WTC11 (cell line): ENCODE measurements around the gene TMEM82. TPM values are rescaled to one million over a fixed set of nuclear protein-coding genes. Genes with fewer than 3 reads are reported as not detected.

Experiments
- ATAC-seq: fragments of 200-7000 bp; cut with Tn5 transposase; 2 replicates; pipeline ENCODE4 v1.10.0; 2021; ENCODE audit warnings: mild to moderate bottlenecking, moderate library complexity
- CTCF ChIA-PET: fragments of 300-600 bp; sonication (Branson Sonifier 250); formaldehyde crosslinking; loops from one replicate; lab custom pipeline; 2021; ENCODE audit warnings: antibody characterized with exemption; lab: Charles Lee
- POLR2A ChIA-PET: fragments of 350-600 bp; sonication (Branson Sonifier 250); formaldehyde crosslinking; loops from one replicate; lab custom pipeline; 2021; ENCODE audit warnings: antibody characterized with exemption; lab: Charles Lee
- DNase-seq: peaks from one replicate; pipeline ENCODE4 v3.0.0; 2021; ENCODE audit warnings: low spot score
- H3K27ac Mint-ChIP-seq: 2 replicates; pipeline ENCODE4 v1.8.0; 2021; ENCODE audit warnings: mixed read lengths
- H3K27me3 Mint-ChIP-seq: 2 replicates; pipeline ENCODE4 v1.8.0; 2021; ENCODE audit warnings: low read depth, mild to moderate bottlenecking, moderate library complexity, mixed read lengths
- H3K36me3 Mint-ChIP-seq: 2 replicates; pipeline ENCODE4 v1.8.0; 2021; ENCODE audit warnings: mixed read lengths
- H3K4me1 Mint-ChIP-seq: 2 replicates; pipeline ENCODE4 v1.8.0; 2022; ENCODE audit warnings: mixed read lengths
- H3K4me3 Mint-ChIP-seq: 2 replicates; pipeline ENCODE4 v1.8.0; 2021; ENCODE audit warnings: mild to moderate bottlenecking, moderate library complexity, mixed read lengths
- H3K9me3 Mint-ChIP-seq: 2 replicates; pipeline ENCODE4 v1.8.0; 2021; ENCODE audit warnings: mixed read lengths
- ESRRA ChIP-seq: sonication (generic); formaldehyde crosslinking; IDR thresholded peaks from 2 replicates; pipeline ENCODE4 v1.8.1; 2022; ENCODE audit warnings: mild to moderate bottlenecking, missing genetic modification reagents, borderline replicate concordance
- FOXJ3 ChIP-seq: sonication (generic); formaldehyde crosslinking; IDR thresholded peaks from 2 replicates; pipeline ENCODE4 v1.9.0; 2021; ENCODE audit warnings: missing genetic modification reagents, mild to moderate bottlenecking, borderline replicate concordance
- JUN ChIP-seq: sonication (generic); formaldehyde crosslinking; IDR thresholded peaks from 2 replicates; pipeline ENCODE4 v1.8.0; 2023; ENCODE audit warnings: mild to moderate bottlenecking, missing genetic modification reagents
- KAT7 ChIP-seq: sonication (generic); formaldehyde crosslinking; IDR thresholded peaks from 2 replicates; pipeline ENCODE4 v1.8.1; 2023; ENCODE audit warnings: missing genetic modification reagents, mild to moderate bottlenecking, borderline replicate concordance
- MXD4 ChIP-seq: fragments of 250-450 bp; sonication (Bioruptor Pico); IDR thresholded peaks from 2 replicates; pipeline ENCODE4 v1.8.0; 2021; ENCODE audit warnings: mild to moderate bottlenecking, moderate library complexity, borderline replicate concordance
- SMAD4 ChIP-seq: sonication (generic); formaldehyde crosslinking; IDR thresholded peaks from 2 replicates; pipeline ENCODE4 v1.8.0; 2022; ENCODE audit warnings: mild to moderate bottlenecking, missing genetic modification reagents
- TEAD4 ChIP-seq: sonication (generic); formaldehyde crosslinking; IDR thresholded peaks from 2 replicates; pipeline ENCODE4 v1.8.0; 2022; ENCODE audit warnings: mild to moderate bottlenecking, missing genetic modification reagents
- TP53 ChIP-seq: sonication (generic); formaldehyde crosslinking; IDR thresholded peaks from 2 replicates; pipeline ENCODE4 v1.8.1; 2023; ENCODE audit warnings: mild to moderate bottlenecking, missing genetic modification reagents
- ZNF219 ChIP-seq: sonication (generic); formaldehyde crosslinking; IDR thresholded peaks from 2 replicates; pipeline ENCODE4 v1.8.0; 2023; ENCODE audit warnings: missing genetic modification reagents, mild to moderate bottlenecking, borderline replicate concordance
- total RNA-seq: library from RNA; stranded (reverse); gene quantifications from 3 replicates; pipeline ENCODE4 v1.2.3, GENCODE V29; 2021
- TF ChIP-seq, protein P1 (sequence below): sonication (generic); formaldehyde crosslinking; IDR thresholded peaks from 2 replicates; pipeline ENCODE4 v1.8.0; 2022; ENCODE audit warnings: mild to moderate bottlenecking, missing genetic modification reagents
- TF ChIP-seq, protein P2 (sequence below): sonication (generic); formaldehyde crosslinking; IDR thresholded peaks from 2 replicates; pipeline ENCODE4 v1.8.1; 2022; ENCODE audit warnings: low read depth, missing genetic modification reagents, borderline replicate concordance
- TF ChIP-seq, protein P3 (sequence below): sonication (generic); formaldehyde crosslinking; IDR thresholded peaks from 2 replicates; pipeline ENCODE4 v1.8.0; 2022; ENCODE audit warnings: mild to moderate bottlenecking, missing genetic modification reagents
- TF ChIP-seq, protein P4 (sequence below): sonication (generic); formaldehyde crosslinking; IDR thresholded peaks from 2 replicates; pipeline ENCODE4 v1.8.1; 2022; ENCODE audit warnings: low read depth, mild to moderate bottlenecking, moderate library complexity, missing genetic modification reagents, borderline replicate concordance
- TF ChIP-seq, protein P5 (sequence below): fragments of 200-600 bp; IDR thresholded peaks from 2 replicates; pipeline ENCODE4 v1.8.0; 2022; ENCODE audit warnings: antibody characterized with exemption
- TF ChIP-seq, protein P6 (sequence below): sonication (generic); formaldehyde crosslinking; IDR thresholded peaks from 2 replicates; pipeline ENCODE4 v1.8.1; 2023; ENCODE audit warnings: mild to moderate bottlenecking, moderate library complexity, missing genetic modification reagents
- TF ChIP-seq, protein P7 (sequence below): sonication (generic); formaldehyde crosslinking; IDR thresholded peaks from 2 replicates; pipeline ENCODE4 v1.8.1; 2022; ENCODE audit warnings: mild to moderate bottlenecking, missing genetic modification reagents, moderate library complexity, borderline replicate concordance
- TF ChIP-seq, protein P8 (sequence below): sonication (generic); formaldehyde crosslinking; IDR thresholded peaks from 2 replicates; pipeline ENCODE4 v1.8.1; 2023; ENCODE audit warnings: mild to moderate bottlenecking, missing genetic modification reagents, moderate library complexity
- TF ChIP-seq, protein P9 (sequence below): sonication (generic); formaldehyde crosslinking; IDR thresholded peaks from 2 replicates; pipeline ENCODE4 v1.8.0; 2022; ENCODE audit warnings: mild to moderate bottlenecking, missing genetic modification reagents

Gene TMEM82
- total RNA-seq, 1 experiment from 2014 or later = 0.48 TPM

DNA sequence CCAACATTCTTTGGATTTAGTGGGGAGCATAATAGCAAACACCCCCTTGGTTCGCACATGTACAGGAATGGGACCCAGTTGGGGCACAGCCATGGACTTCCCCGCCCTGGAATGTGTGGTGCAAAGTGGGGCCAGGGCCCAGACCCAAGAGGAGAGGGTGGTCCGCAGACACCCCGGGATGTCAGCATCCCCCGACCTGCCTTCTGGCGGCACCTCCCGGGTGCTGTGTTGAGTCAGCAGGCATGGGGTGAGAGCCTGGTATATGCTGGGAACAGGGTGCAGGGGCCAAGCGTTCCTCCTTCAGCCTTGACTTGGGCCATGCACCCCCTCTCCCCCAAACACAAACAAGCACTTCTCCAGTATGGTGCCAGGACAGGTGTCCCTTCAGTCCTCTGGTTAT lies 43.4 kb downstream of the TMEM82 start:
- no peak for DNase-seq
- H3K9me3 Mint-ChIP-seq = no peaks in the 10 kb centered on the region

DNA sequence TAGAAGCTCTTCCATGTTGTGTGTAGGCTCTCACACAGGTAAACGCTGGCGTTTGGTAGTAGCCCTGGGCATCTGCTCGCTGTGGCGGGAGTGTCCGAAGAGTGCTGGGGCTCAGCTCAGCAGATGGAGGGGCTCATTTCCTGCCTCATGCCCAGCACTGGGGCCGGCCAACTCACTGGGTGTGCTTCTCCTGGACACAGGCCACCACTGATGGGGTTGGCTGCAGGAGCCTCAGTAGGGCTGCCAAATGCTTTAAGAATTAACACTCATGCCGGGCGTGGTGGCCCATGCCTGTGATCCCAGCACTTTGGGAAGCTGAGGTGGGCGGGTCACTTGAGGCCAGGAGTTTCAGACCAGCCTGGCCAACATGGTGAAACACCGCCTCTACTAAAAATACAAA lies 44.3 kb downstream of the TMEM82 start:
- TF ChIP-seq, protein P1, sequence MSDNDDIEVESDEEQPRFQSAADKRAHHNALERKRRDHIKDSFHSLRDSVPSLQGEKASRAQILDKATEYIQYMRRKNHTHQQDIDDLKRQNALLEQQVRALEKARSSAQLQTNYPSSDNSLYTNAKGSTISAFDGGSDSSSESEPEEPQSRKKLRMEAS (CRISPR knock-in tag) = 0 out of 2 replicates have a peak, but pooled peaks have one; percentile 16
- no peak for TF ChIP-seq ZNF219 (CRISPR knock-in tag)
- TF ChIP-seq, all 79 proteins: peak for 1
- no peak for DNase-seq
- Mint-ChIP-seq H3K9me3 (no peaks in the 10 kb centered on the region), H3K27me3 (no peaks in the 10 kb centered on the region), H3K27ac (0 out of 2 replicates have a peak overlapping the region, but pooled peaks have one; percentile 33), H3K4me3 (no peak overlapping the region), H3K36me3 (peaks cover 12% of the 10 kb centered on the region), H3K4me1 (no peaks in the 10 kb centered on the region)
- no peak for ATAC-seq
- ChIA-PET CTCF (interaction anchor here (0.6 to 1.3 kb wide), 2 partner anchors 29 to 191 kb away, joined by 3 to 6 read pairs; no protein-coding TSS in a partner anchor), POLR2A (no interaction called here)

More for the DNA sequence above, 43.4 kb downstream of the TMEM82 start:
- no peak for ATAC-seq
- Mint-ChIP-seq H3K27me3 (no peaks in the 10 kb centered on the region), H3K4me1 (no peaks in the 10 kb centered on the region), H3K4me3 (no peak overlapping the region), H3K36me3 (peaks cover 16% of the 10 kb centered on the region), H3K27ac (peak overlapping the region; percentile 33)
- ChIA-PET POLR2A (interaction anchor here (0.7 kb wide), 1 partner anchor 220 kb away, joined by 4 read pairs; no protein-coding TSS in a partner anchor), CTCF (no interaction called here)
- TF ChIP-seq JUN (CRISPR knock-in tag) (no peak), FOXJ3 (CRISPR knock-in tag) (no peak), SMAD4 (no peak)
- TF ChIP-seq, protein P2, sequence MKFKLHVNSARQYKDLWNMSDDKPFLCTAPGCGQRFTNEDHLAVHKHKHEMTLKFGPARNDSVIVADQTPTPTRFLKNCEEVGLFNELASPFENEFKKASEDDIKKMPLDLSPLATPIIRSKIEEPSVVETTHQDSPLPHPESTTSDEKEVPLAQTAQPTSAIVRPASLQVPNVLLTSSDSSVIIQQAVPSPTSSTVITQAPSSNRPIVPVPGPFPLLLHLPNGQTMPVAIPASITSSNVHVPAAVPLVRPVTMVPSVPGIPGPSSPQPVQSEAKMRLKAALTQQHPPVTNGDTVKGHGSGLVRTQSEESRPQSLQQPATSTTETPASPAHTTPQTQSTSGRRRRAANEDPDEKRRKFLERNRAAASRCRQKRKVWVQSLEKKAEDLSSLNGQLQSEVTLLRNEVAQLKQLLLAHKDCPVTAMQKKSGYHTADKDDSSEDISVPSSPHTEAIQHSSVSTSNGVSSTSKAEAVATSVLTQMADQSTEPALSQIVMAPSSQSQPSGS (CRISPR knock-in tag) = no peak
- TF ChIP-seq, protein P3, sequence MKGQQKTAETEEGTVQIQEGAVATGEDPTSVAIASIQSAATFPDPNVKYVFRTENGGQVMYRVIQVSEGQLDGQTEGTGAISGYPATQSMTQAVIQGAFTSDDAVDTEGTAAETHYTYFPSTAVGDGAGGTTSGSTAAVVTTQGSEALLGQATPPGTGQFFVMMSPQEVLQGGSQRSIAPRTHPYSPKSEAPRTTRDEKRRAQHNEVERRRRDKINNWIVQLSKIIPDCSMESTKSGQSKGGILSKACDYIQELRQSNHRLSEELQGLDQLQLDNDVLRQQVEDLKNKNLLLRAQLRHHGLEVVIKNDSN (CRISPR knock-in tag) = no peak
- TF ChIP-seq, protein P4, sequence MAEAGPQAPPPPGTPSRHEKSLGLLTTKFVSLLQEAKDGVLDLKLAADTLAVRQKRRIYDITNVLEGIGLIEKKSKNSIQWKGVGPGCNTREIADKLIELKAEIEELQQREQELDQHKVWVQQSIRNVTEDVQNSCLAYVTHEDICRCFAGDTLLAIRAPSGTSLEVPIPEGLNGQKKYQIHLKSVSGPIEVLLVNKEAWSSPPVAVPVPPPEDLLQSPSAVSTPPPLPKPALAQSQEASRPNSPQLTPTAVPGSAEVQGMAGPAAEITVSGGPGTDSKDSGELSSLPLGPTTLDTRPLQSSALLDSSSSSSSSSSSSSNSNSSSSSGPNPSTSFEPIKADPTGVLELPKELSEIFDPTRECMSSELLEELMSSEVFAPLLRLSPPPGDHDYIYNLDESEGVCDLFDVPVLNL (CRISPR knock-in tag) = no peak

DNA sequence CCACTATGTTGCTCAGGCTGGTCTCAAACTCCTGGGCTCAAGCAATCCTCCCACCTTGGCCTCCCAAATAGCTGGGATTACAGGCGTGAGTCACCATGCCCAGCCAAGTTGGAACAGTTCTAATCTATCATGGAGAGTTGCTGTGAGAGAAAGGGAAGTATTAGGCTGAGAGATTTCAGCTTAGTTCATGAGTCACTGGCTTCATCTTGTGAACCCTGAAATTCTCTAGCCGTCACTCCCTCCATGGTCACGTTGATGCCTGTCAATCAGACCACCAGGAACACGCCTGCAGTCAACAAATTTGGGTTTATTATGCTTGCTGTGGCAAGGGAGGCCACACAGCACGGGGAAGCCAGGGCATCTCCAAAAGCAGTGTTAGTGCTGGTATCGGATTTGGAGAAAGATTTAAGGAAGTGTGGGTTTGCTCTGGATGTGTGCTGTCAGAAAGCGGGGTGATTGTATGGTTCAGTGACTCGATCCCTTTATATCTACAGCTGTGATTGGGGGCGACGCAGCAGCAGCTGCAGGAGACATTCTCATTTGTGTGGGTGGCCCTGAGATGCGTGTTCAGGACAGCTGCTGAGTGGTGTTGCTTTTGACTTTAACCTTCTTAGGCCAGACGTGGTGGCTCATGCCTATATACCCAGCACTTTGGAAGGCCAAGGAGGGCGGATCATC lies 46.5 kb downstream of the TMEM82 start:
- Mint-ChIP-seq H3K27me3 (no peaks in the 10 kb centered on the region), H3K9me3 (no peaks in the 10 kb centered on the region), H3K27ac (peak overlapping the region; percentile 1; the same call in 1 of the 2 replicates), H3K4me3 (no peak overlapping the region), H3K36me3 (peaks cover 9% of the 10 kb centered on the region), H3K4me1 (no peaks in the 10 kb centered on the region; the same call in 1 of the 2 replicates)
- CTCF ChIA-PET = interaction anchor here (0.9 to 1.2 kb wide), 4 partner anchors 15 to 149 kb away, joined by 3 to 5 read pairs (median 4); no protein-coding TSS in a partner anchor
- POLR2A ChIA-PET = interaction anchor here (0.5 to 0.8 kb wide), 3 partner anchors 14 to 144 kb away, joined by 5 to 9 read pairs (median 5); no protein-coding TSS in a partner anchor
- DNase-seq (no peak), ATAC-seq (no peak)
- TF ChIP-seq, protein P5, sequence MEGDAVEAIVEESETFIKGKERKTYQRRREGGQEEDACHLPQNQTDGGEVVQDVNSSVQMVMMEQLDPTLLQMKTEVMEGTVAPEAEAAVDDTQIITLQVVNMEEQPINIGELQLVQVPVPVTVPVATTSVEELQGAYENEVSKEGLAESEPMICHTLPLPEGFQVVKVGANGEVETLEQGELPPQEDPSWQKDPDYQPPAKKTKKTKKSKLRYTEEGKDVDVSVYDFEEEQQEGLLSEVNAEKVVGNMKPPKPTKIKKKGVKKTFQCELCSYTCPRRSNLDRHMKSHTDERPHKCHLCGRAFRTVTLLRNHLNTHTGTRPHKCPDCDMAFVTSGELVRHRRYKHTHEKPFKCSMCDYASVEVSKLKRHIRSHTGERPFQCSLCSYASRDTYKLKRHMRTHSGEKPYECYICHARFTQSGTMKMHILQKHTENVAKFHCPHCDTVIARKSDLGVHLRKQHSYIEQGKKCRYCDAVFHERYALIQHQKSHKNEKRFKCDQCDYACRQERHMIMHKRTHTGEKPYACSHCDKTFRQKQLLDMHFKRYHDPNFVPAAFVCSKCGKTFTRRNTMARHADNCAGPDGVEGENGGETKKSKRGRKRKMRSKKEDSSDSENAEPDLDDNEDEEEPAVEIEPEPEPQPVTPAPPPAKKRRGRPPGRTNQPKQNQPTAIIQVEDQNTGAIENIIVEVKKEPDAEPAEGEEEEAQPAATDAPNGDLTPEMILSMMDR = no peak
- no peak for TF ChIP-seq TEAD4
- TF ChIP-seq, protein P6, sequence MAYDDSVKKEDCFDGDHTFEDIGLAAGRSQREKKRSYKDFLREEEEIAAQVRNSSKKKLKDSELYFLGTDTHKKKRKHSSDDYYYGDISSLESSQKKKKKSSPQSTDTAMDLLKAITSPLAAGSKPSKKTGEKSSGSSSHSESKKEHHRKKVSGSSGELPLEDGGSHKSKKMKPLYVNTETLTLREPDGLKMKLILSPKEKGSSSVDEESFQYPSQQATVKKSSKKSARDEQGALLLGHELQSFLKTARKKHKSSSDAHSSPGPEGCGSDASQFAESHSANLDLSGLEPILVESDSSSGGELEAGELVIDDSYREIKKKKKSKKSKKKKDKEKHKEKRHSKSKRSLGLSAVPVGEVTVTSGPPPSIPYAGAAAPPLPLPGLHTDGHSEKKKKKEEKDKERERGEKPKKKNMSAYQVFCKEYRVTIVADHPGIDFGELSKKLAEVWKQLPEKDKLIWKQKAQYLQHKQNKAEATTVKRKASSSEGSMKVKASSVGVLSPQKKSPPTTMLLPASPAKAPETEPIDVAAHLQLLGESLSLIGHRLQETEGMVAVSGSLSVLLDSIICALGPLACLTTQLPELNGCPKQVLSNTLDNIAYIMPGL (CRISPR knock-in tag) = no peak
- TF ChIP-seq, protein P7, sequence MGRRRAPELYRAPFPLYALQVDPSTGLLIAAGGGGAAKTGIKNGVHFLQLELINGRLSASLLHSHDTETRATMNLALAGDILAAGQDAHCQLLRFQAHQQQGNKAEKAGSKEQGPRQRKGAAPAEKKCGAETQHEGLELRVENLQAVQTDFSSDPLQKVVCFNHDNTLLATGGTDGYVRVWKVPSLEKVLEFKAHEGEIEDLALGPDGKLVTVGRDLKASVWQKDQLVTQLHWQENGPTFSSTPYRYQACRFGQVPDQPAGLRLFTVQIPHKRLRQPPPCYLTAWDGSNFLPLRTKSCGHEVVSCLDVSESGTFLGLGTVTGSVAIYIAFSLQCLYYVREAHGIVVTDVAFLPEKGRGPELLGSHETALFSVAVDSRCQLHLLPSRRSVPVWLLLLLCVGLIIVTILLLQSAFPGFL = no peak
- no peak for TF ChIP-seq KAT7 (CRISPR knock-in tag)
- TF ChIP-seq, protein P8, sequence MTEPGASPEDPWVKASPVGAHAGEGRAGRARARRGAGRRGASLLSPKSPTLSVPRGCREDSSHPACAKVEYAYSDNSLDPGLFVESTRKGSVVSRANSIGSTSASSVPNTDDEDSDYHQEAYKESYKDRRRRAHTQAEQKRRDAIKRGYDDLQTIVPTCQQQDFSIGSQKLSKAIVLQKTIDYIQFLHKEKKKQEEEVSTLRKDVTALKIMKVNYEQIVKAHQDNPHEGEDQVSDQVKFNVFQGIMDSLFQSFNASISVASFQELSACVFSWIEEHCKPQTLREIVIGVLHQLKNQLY = no peak
- TF ChIP-seq, protein P9, sequence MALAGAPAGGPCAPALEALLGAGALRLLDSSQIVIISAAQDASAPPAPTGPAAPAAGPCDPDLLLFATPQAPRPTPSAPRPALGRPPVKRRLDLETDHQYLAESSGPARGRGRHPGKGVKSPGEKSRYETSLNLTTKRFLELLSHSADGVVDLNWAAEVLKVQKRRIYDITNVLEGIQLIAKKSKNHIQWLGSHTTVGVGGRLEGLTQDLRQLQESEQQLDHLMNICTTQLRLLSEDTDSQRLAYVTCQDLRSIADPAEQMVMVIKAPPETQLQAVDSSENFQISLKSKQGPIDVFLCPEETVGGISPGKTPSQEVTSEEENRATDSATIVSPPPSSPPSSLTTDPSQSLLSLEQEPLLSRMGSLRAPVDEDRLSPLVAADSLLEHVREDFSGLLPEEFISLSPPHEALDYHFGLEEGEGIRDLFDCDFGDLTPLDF (CRISPR knock-in tag) = no peak
- TF ChIP-seq TP53 (CRISPR knock-in tag) = no peak
- no peak for TF ChIP-seq MXD4 (CRISPR knock-in tag)
- TF ChIP-seq, protein P1 (CRISPR knock-in tag) = no peak
- TF ChIP-seq ESRRA (CRISPR knock-in tag) = no peak
- TF ChIP-seq ZNF219 (CRISPR knock-in tag) = no peak
